Measurements from ENCODE around the gene NCEH1. TPM values are rescaled to one million over a fixed set of nuclear protein-coding genes. Genes with fewer than 3 reads are reported as not detected.

NCEH1 gene
- total and polyA plus RNA-seq, 7 donors, result 2.6 to 12.0 (median 5.1) TPM

- Histone ChIP-seq H3K4me3 (no peak overlapping the region), H3K9me3 (no peaks in the 10 kb centered on the region), H3K27ac (no peak overlapping the region), H3K36me3 (ENCODE audit: insufficient read depth in 1 of 2, low read depth in 1 of 2) (no peaks in the 10 kb centered on the region), H3K27me3 (ENCODE audit: insufficient read depth in 3 of 3, low read length in 2 of 3) (no peaks in the 10 kb centered on the region), H3K4me1 (no peaks in the 10 kb centered on the region)
- TF ChIP-seq, protein P1, sequence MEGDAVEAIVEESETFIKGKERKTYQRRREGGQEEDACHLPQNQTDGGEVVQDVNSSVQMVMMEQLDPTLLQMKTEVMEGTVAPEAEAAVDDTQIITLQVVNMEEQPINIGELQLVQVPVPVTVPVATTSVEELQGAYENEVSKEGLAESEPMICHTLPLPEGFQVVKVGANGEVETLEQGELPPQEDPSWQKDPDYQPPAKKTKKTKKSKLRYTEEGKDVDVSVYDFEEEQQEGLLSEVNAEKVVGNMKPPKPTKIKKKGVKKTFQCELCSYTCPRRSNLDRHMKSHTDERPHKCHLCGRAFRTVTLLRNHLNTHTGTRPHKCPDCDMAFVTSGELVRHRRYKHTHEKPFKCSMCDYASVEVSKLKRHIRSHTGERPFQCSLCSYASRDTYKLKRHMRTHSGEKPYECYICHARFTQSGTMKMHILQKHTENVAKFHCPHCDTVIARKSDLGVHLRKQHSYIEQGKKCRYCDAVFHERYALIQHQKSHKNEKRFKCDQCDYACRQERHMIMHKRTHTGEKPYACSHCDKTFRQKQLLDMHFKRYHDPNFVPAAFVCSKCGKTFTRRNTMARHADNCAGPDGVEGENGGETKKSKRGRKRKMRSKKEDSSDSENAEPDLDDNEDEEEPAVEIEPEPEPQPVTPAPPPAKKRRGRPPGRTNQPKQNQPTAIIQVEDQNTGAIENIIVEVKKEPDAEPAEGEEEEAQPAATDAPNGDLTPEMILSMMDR (IDR thresholded peaks at IDR 0.05), result no peak
- intact Hi-C loops (cut with DNase I), result no loop called here
- 60 to 72% (median 70%) methylated on average over 2 of the region's 2 CpGs for WGBS, 3 donors
- ATAC-seq, result no peak
- DNase-seq, result no peak
These were observed 88.7 kb downstream of the NCEH1 start for GRCh38 chr3:172622156-172622555.

GRCh38 chr3:172617976-172618375, 92.9 kb downstream of the NCEH1 start:
- Histone ChIP-seq H3K27me3 (ENCODE audit: insufficient read depth in 3 of 3, low read length in 2 of 3) (no peaks in the 10 kb centered on the region), H3K27ac (no peak overlapping the region), H3K4me1 (no peaks in the 10 kb centered on the region), H3K9me3 (no peaks in the 10 kb centered on the region), H3K4me3 (no peak overlapping the region), H3K36me3 (ENCODE audit: insufficient read depth in 1 of 2, low read depth in 1 of 2) (no peaks in the 10 kb centered on the region)
- TF ChIP-seq, protein P1 (IDR thresholded peaks at IDR 0.05), result no peak
- 73 to 93% (median 80%) methylated on average over 3 of the region's 3 CpGs for WGBS, 3 donors
- DNase-seq (no peak), ATAC-seq (no peak)
- intact Hi-C loops (cut with DNase I), result no loop called here

GRCh38 chr3:172617013-172617706, 93.7 kb downstream of the NCEH1 start:
- WGBS, 3 donors, result 88 to 97% (median 93%) methylated on average over 6 of the region's 6 CpGs
- TF ChIP-seq, protein P1 (IDR thresholded peaks at IDR 0.05), result no peak

GRCh38 chr3:172616031-172616461, 94.8 kb downstream of the NCEH1 start:
- intact Hi-C loops (cut with DNase I), result no loop called here
- TF ChIP-seq, protein P1 (IDR thresholded peaks at IDR 0.05), result no peak
- no peaks in the 10 kb centered on the region for H3K27me3 ChIP-seq (ENCODE audit: insufficient read depth in 3 of 3, low read length in 2 of 3)
- no peak overlapping the region for H3K4me3 ChIP-seq
- H3K9me3 ChIP-seq, result no peaks in the 10 kb centered on the region
- no peak for ATAC-seq
- DNase-seq, result no peak
- no peak overlapping the region for H3K27ac ChIP-seq
- H3K36me3 ChIP-seq (ENCODE audit: insufficient read depth in 1 of 2, low read depth in 1 of 2), result no peaks in the 10 kb centered on the region
- no peaks in the 10 kb centered on the region for H3K4me1 ChIP-seq
- WGBS, 3 donors, result 80 to 83% (median 81%) methylated on average over 1 of the region's 1 CpG

More at GRCh38 chr3:172617013-172617706, 93.7 kb downstream of the NCEH1 start:
- Histone ChIP-seq H3K27me3 (ENCODE audit: insufficient read depth in 3 of 3, low read length in 2 of 3) (no peaks in the 10 kb centered on the region), H3K27ac (no peak overlapping the region), H3K4me1 (no peaks in the 10 kb centered on the region), H3K36me3 (ENCODE audit: insufficient read depth in 1 of 2, low read depth in 1 of 2) (no peaks in the 10 kb centered on the region), H3K4me3 (no peak overlapping the region), H3K9me3 (no peaks in the 10 kb centered on the region)
- DNase-seq (no peak), ATAC-seq (no peak)
- intact Hi-C loops (cut with DNase I), result no loop called here

GRCh38 chr3:172615296-172615695, 95.6 kb downstream of the NCEH1 start:
- H3K27ac ChIP-seq, result no peak overlapping the region
- intact Hi-C loops (cut with DNase I), result no loop called here
- H3K36me3 ChIP-seq (ENCODE audit: insufficient read depth in 1 of 2, low read depth in 1 of 2), result no peaks in the 10 kb centered on the region
- WGBS, 3 donors, result 71 to 82% (median 77%) methylated on average over 5 of the region's 5 CpGs
- H3K27me3 ChIP-seq (ENCODE audit: insufficient read depth in 3 of 3, low read length in 2 of 3), result no peaks in the 10 kb centered on the region
- ATAC-seq, result no peak
- H3K4me3 ChIP-seq, result no peak overlapping the region
- H3K4me1 ChIP-seq, result no peaks in the 10 kb centered on the region
- H3K9me3 ChIP-seq, result no peaks in the 10 kb centered on the region
- TF ChIP-seq, protein P1 (IDR thresholded peaks at IDR 0.05), result no peak
- DNase-seq, result no peak

Data from psoas muscle (tissue), 8 donors.